Mucosa of rectum (tissue), 2 donors: ENCODE data around the gene IRF4.

Experiments used
- H3K27ac ChIP-seq, 2 donors: one replicate each; pipeline ENCODE4 v1.7.0; 2013; ENCODE audit warnings: inconsistent platforms in 2 of 2, low read depth in 2 of 2, low read length in 2 of 2
- H3K27me3 ChIP-seq, 2 donors: one replicate each; pipeline ENCODE4 v1.7.0; 2013; ENCODE audit warnings: low read length in 2 of 2; ENCODE audit not compliant: control insufficient read depth in 2 of 2, insufficient read depth in 2 of 2
- H3K36me3 ChIP-seq, 2 donors: one replicate each; pipeline ENCODE4 v1.7.0; 2013; ENCODE audit warnings: low read length in 2 of 2; ENCODE audit not compliant: control insufficient read depth in 2 of 2, insufficient read depth in 2 of 2
- H3K4me1 ChIP-seq, 2 donors: one replicate each; pipeline ENCODE4 v1.7.0; 2013; ENCODE audit warnings: low read length in 2 of 2, mild to moderate bottlenecking in 1 of 2; ENCODE audit not compliant: control insufficient read depth in 2 of 2, insufficient read depth in 2 of 2
- H3K4me3 ChIP-seq, 2 donors: one replicate each; pipeline ENCODE4 v1.7.0; 2013; ENCODE audit warnings: low read length in 2 of 2
- H3K9ac ChIP-seq, 2 donors: one replicate each; pipeline ENCODE4 v1.7.0; 2013; ENCODE audit warnings: low read length in 2 of 2, low read depth in 1 of 2, mild to moderate bottlenecking in 1 of 2
- H3K9me3 ChIP-seq, 2 donors: one replicate each; pipeline ENCODE4 v1.7.0; 2013; ENCODE audit warnings: low read length in 2 of 2; ENCODE audit not compliant: control insufficient read depth in 2 of 2
- donor health status: healthy.
- donor health status: Normal muscosa, but diverticular disease.

IRF4 gene

DNA sequence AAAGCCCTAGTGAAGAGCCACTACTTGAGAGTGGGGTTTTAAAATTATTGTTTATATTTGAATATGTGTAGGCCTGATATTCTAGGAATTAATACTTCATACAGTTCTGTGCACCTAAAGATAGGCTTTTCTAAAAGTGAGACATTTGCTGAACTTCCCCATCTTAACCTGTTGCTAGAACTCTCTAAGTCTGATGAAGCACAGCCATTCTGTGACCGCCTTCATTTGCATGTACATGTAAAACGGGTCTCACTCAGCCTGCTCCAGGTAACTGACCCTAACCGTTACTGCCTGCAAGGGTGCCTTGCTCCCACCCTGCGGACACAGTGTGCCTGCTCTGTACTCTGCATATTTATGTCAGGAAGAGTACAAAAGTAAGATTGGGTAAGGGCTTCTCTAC is 44.3 kb upstream of the IRF4 start:
- Histone ChIP-seq H3K27ac (no peak overlapping the region), H3K9me3 (no peaks in the 10 kb centered on the region), H3K9ac (no peak overlapping the region), H3K4me1 (no peaks in the 10 kb centered on the region), H3K27me3 (no peaks in the 10 kb centered on the region), H3K36me3 (peaks cover 8 to 32% of the 10 kb centered on the region in 2 donors), H3K4me3 (no peak overlapping the region)

DNA sequence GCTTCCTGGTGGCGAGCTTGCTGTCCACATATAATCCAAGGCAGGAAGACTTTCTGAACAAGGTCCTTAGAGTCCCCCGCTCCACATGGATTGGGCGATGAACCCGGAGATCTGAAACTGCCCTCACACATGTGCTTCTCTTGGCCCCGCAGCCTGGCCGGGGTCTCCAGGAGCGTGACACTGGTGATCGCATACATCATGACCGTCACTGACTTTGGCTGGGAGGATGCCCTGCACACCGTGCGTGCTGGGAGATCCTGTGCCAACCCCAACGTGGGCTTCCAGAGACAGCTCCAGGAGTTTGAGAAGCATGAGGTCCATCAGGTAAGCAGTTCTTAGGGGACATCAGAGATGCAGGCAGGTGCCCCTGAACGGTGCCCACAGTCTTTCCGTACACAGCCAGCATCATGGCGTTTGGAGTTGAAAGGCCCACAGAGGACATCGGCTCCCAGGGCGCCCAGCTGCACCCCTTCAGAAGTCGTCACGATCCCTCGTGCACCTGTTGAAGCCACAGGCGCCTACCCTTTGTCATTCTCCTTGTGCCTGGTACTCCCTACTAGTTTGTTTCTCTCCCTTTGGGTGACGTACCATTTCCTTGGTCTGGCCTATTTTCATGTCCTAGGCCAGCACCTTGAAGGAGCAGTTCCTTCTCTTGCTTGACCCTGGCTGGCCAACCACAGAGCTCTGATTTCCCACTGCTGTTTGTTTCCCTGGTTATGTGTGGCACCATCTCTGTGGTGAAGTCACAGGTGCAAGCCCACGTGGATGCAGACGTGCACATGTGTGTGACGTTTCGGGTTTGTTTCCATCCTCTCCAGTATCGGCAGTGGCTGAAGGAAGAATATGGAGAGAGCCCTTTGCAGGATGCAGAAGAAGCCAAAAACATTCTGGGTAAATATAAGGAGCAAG is 43.3 kb upstream of the IRF4 start:
- Histone ChIP-seq H3K27me3 (no peaks in the 10 kb centered on the region), H3K9me3 (no peaks in the 10 kb centered on the region), H3K4me3 (no peak overlapping the region), H3K27ac (no peak overlapping the region), H3K9ac (no peak overlapping the region), H3K4me1 (no peaks in the 10 kb centered on the region), H3K36me3 (peaks cover 8 to 32% of the 10 kb centered on the region in 2 donors)

DNA sequence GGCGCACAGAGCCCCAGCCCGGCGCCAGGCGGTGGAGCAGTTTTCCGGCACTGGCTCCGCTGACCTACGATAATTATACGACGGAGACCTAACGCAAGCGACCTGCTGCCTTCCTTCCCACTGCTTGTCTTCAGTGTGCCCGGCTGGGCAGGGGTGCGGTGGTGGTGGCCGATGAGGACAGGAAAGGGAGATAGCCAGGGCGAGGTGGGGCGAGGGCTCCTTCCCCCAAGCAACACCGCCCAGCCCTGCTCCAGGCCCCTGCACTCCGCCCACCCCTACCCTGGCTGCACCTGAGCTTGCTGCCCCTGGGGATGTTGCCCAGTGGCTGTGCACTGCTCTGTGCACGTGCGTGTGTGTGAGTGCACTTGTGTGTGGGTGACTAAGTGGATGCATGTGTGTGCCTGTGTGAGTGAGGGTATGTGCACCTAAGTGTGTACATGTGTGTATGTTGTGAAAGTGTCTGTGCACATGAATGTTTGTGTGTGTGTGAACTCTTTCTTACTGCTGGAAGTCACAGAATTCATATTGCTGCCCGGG is 42.6 kb upstream of the IRF4 start:
- peaks cover 8 to 32% of the 10 kb centered on the region in 2 donors for H3K36me3 ChIP-seq
- no peak overlapping the region for H3K9ac ChIP-seq
- no peaks in the 10 kb centered on the region for H3K27me3 ChIP-seq
- H3K27ac ChIP-seq, result no peak overlapping the region
- no peaks in the 10 kb centered on the region for H3K9me3 ChIP-seq
- H3K4me1 ChIP-seq, result no peaks in the 10 kb centered on the region
- H3K4me3 ChIP-seq, result no peak overlapping the region

DNA sequence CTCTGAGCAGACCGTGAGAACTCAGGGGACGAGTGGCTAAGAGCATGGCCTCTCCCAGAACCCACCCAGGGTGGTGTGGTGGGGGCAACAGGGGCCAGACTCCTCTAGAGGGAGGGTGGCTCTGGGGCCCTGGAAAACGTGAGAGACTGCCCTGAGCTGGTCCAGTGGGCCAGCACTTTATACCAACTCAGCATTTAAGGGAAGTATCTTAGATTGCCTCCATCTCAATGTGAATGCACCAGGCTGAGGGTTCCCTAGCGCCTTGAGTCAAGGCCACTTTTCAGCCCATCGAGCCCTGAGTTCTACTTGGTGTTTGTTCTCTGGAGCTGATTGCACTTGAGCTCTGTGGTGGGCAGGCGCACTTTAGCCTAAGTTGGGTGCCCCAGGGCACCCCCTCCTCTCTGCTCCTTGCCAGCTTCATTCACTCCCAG is 42.0 kb upstream of the IRF4 start:
- H3K36me3 ChIP-seq, result peaks cover 8 to 30% of the 10 kb centered on the region in 2 donors

DNA sequence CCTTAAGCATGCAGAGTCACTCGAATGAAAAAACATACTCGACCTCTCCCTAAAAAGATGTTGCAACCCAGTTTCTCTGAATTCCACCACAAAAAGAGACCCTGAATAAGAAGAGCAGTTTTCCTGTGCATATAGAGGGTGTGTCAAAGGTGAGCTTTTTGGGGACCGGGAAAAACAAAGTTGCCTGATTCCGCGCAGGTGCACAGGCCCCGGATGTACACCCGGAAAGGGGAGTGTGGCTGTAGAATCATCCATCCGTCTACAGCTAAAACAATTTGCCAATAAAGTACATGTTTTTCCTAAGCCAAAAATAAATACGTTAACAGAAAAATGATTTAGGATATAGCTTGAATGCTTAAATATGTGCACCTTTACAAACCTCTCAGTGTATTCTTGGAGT is 41.2 kb upstream of the IRF4 start:
- Histone ChIP-seq H3K9me3 (no peaks in the 10 kb centered on the region), H3K36me3 (peaks cover 8 to 30% of the 10 kb centered on the region in 2 donors), H3K9ac (no peak overlapping the region), H3K27ac (no peak overlapping the region), H3K4me1 (peaks cover 0 to 3% of the 10 kb centered on the region in 2 donors), H3K4me3 (no peak overlapping the region), H3K27me3 (no peaks in the 10 kb centered on the region)

More for the DNA sequence above, 42.0 kb upstream of the IRF4 start:
- H3K27me3 ChIP-seq, result no peaks in the 10 kb centered on the region
- no peak overlapping the region for H3K27ac ChIP-seq
- no peak overlapping the region for H3K4me3 ChIP-seq
- H3K9ac ChIP-seq, result no peak overlapping the region
- no peaks in the 10 kb centered on the region for H3K4me1 ChIP-seq
- H3K9me3 ChIP-seq, result no peaks in the 10 kb centered on the region

DNA sequence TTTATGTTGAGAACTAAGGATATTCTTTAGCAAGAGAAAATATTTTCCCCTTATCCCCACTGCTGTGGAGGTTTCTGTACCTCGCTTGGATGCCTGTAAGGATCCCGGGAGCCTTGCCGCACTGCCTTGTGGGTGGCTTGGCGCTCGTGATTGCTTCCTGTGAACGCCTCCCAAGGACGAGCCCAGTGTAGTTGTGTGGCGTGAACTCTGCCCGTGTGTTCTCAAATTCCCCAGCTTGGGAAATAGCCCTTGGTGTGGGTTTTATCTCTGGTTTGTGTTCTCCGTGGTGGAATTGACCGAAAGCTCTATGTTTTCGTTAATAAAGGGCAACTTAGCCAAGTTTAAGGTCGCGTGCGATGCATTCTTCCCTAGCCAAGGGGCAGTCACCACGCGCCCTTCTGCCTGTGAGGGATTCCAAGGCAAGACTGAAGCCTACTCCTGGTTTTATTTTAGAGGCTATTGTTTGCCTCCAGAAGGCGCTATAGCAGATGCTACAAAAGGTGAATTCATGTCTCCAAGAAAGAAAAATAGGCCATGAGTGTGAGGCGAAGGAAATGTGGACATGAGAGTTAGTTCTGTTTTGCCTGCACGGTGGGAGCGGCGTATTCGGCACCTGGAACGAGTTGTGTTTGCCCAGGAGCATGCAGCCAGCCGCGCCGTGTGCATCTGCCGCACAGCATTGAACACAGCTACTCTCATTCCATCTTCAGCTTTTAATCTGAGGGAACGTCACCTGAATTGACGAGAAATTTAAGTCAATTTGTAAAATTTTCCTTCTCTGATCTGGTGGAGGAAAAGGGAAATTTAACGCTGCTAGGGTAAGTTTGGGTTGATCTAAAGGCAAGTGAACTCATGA is 40.3 kb upstream of the IRF4 start:
- Histone ChIP-seq H3K9me3 (no peaks in the 10 kb centered on the region), H3K9ac (no peak overlapping the region), H3K4me3 (no peak overlapping the region), H3K4me1 (peaks cover 0 to 3% of the 10 kb centered on the region in 2 donors), H3K27me3 (no peaks in the 10 kb centered on the region), H3K27ac (no peak overlapping the region), H3K36me3 (peaks cover 8 to 30% of the 10 kb centered on the region in 2 donors)

DNA sequence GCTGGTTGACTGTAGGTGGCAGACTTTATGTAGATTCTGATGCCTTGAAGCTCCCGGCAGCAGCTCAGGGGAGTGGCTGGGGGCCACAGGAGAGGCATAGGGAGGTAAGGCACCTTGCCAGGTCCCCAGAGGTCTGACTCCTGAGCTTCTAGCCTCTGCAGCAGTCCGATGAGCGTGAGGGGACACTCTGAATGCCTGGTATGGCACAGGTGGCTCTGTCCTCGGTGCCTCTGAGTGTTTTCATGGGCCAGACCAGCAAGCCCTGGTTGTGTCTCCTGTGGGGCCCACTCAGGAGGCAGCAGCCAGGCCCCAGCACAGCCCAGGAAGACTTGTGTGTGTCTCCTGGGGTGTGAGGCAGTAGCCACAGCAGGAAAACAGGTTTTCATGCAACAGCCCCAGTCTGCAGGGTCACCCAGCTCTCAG is 39.7 kb upstream of the IRF4 start:
- H3K4me1 ChIP-seq, result peaks cover 0 to 3% of the 10 kb centered on the region in 2 donors
- peaks cover 8 to 29% of the 10 kb centered on the region in 2 donors for H3K36me3 ChIP-seq
- no peaks in the 10 kb centered on the region for H3K27me3 ChIP-seq
- H3K9ac ChIP-seq, result no peak overlapping the region
- H3K27ac ChIP-seq, result no peak overlapping the region
- H3K9me3 ChIP-seq, result no peaks in the 10 kb centered on the region
- H3K4me3 ChIP-seq, result no peak overlapping the region

DNA sequence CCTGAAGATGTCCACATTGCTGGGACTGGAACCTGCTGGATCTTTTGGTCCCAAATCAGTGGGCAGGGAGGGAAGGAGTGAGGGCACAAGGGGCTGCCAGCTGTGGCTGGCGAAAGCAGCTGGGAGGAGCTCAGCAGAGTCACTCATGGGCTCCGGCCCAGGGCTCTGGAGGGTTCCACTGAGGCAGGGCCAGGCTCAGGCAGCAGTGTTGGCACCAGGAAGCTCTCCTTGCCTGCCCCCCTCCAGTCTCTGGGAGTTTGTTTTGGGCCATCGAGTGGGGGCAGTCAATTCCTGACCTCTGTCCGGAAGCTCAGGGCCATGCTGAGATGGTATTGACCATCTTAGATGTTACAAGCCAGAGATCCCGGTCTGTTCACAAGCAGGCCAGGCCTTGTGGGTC is 39.1 kb upstream of the IRF4 start:
- Histone ChIP-seq H3K9ac (no peak overlapping the region), H3K4me3 (no peak overlapping the region), H3K27me3 (no peaks in the 10 kb centered on the region), H3K9me3 (no peaks in the 10 kb centered on the region), H3K36me3 (peaks cover 8 to 28% of the 10 kb centered on the region in 2 donors), H3K4me1 (peaks cover 0 to 3% of the 10 kb centered on the region in 2 donors), H3K27ac (no peak overlapping the region)

DNA sequence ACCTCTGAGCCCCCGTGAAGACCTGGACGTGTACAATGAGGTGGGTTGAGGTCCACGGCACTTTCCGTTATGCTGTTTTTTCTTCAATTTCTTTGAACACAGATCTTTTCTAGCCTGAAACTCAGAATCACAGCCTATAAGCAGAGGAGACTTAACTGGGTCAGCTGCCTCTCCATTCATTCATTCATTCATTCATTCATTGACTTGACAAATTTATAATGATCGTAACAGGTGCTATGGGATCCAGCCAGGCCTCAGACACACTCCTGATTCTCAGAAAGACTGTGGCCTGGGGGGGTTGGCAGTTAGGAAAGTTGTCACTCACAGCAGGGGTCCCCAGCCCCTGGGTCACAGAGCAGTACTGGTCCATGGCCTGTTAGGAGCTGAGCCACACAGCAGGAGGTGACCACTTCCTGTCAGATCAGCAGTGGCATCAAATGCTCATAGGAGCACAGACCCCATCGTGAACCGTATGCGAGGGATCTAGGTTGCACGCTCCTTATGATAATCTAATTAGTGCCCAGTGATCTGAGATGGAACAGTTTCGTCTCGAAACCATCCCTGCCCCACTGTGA is 38.6 kb upstream of the IRF4 start:
- H3K27me3 ChIP-seq, result no peaks in the 10 kb centered on the region
- peaks cover 8 to 25% of the 10 kb centered on the region in 2 donors for H3K36me3 ChIP-seq
- H3K9ac ChIP-seq, result no peak overlapping the region
- no peak overlapping the region for H3K4me3 ChIP-seq
- no peak overlapping the region for H3K27ac ChIP-seq
- H3K4me1 ChIP-seq, result peaks cover 0 to 3% of the 10 kb centered on the region in 2 donors
- H3K9me3 ChIP-seq, result no peaks in the 10 kb centered on the region
